ENCODE measurements around the gene BPTF.
"Not testable (repeated sequence)": the region's sequence is repeated elsewhere in the genome, so short reads cannot be mapped to it uniquely, and the experiment has no call there.

Gene BPTF

GRCh38 chr17:67834634-67835033 lies 9.3 kb downstream of the BPTF start:
- no peak for DNase-seq (ENCODE audit: low read depth, low spot score)

GRCh38 chr17:67836205-67836987 lies 11.1 kb downstream of the BPTF start:
- no peak for DNase-seq (ENCODE audit: low read depth, low spot score)

GRCh38 chr17:67837965-67838364 lies 12.7 kb downstream of the BPTF start:
- DNase-seq (ENCODE audit: low read depth, low spot score): no peak

- no peak for DNase-seq (ENCODE audit: low read depth, low spot score)
These were observed 13.2 kb downstream of the BPTF start for GRCh38 chr17:67838538-67838937.

- no peak for DNase-seq (ENCODE audit: low read depth, low spot score)
These were observed 16.7 kb downstream of the BPTF start for GRCh38 chr17:67841992-67842391.

- DNase-seq (ENCODE audit: low read depth, low spot score): no peak
These were observed 17.3 kb downstream of the BPTF start for GRCh38 chr17:67842648-67843047.

- no peak for DNase-seq (ENCODE audit: low read depth, low spot score)
These were observed 20.1 kb downstream of the BPTF start for GRCh38 chr17:67845374-67845773.

GRCh38 chr17:67848189-67848588 lies 22.9 kb downstream of the BPTF start:
- DNase-seq (ENCODE audit: low read depth, low spot score): not testable (repeated sequence)

- not testable (repeated sequence) for DNase-seq (ENCODE audit: low read depth, low spot score)
These were observed 23.5 kb downstream of the BPTF start for GRCh38 chr17:67848846-67849245.

GRCh38 chr17:67850991-67851631 lies 25.8 kb downstream of the BPTF start:
- DNase-seq (ENCODE audit: low read depth, low spot score): no peak

GRCh38 chr17:67853703-67854102 lies 28.4 kb downstream of the BPTF start:
- no peak for DNase-seq (ENCODE audit: low read depth, low spot score)

GRCh38 chr17:67854378-67854777 lies 29.1 kb downstream of the BPTF start:
- no peak for DNase-seq (ENCODE audit: low read depth, low spot score)

GRCh38 chr17:67855504-67856324 lies 30.4 kb downstream of the BPTF start:
- no peak for DNase-seq (ENCODE audit: low read depth, low spot score)

- DNase-seq (ENCODE audit: low read depth, low spot score): not testable (repeated sequence)
These were observed 31.1 kb downstream of the BPTF start for GRCh38 chr17:67856402-67856801.

GRCh38 chr17:67862614-67863217 lies 37.4 kb downstream of the BPTF start:
- no peak for DNase-seq (ENCODE audit: low read depth, low spot score)

GRCh38 chr17:67863624-67864247 lies 38.4 kb downstream of the BPTF start:
- no peak for DNase-seq (ENCODE audit: low read depth, low spot score)

GRCh38 chr17:67865438-67865837 lies 40.1 kb downstream of the BPTF start:
- DNase-seq (ENCODE audit: low read depth, low spot score): no peak

GRCh38 chr17:67867591-67867990 lies 42.3 kb downstream of the BPTF start:
- DNase-seq (ENCODE audit: low read depth, low spot score): no peak

GRCh38 chr17:67868176-67868575 lies 42.9 kb downstream of the BPTF start:
- no peak for DNase-seq (ENCODE audit: low read depth, low spot score)

GRCh38 chr17:67879662-67880061 lies 54.4 kb downstream of the BPTF start:
- no peak for DNase-seq (ENCODE audit: low read depth, low spot score)

- DNase-seq (ENCODE audit: low read depth, low spot score): no peak
These were observed 55.8 kb downstream of the BPTF start for GRCh38 chr17:67881083-67881482.
